HepG2 (cell line): ENCODE data around the gene MYO18A. TPM values are rescaled to one million over a fixed set of nuclear protein-coding genes. Genes with fewer than 3 reads are reported as not detected.

Experiments used
- ATAC-seq: fragments of 200-7000 bp; cut with Tn5 transposase; 3 replicates; pipeline ENCODE4 v1.9.1; 2020; ENCODE audit warnings: mild to moderate bottlenecking, moderate library complexity
- BruUV-seq: library from RNA; stranded (reverse); fragments of 400-500 nt; replicated peaks from 2 replicates; lab custom pipeline; 2021; lab: Mats Ljungman, UMichigan
- CTCF ChIA-PET: fragments of 300-600 bp; formaldehyde crosslinking; extraction: SDS; loops from one replicate; lab custom pipeline; 2021; ENCODE audit warnings: low total read pairs, inconsistent platforms, low intra/inter-chr PET ratio; lab: Yijun Ruan, JAX
- POLR2A ChIA-PET: fragments of 350-600 bp; sonication (Branson Sonifier 250); formaldehyde crosslinking; loops from one replicate; lab custom pipeline; 2020; ENCODE audit warnings: antibody characterized with exemption, inconsistent platforms; lab: Yijun Ruan, JAX
- DNase-seq: peaks from one replicate; pipeline ENCODE4 v3.0.0-alpha.2; 2015; ENCODE audit warnings: low spot score
- FAIRE-seq: peaks from 3 replicates; lab custom pipeline; 2011; peaks lifted over from hg19 to GRCh38; lab: Jason Lieb, UNC
- H2AFZ ChIP-seq: one replicate; pipeline ENCODE4 v1.6.1; 2011; ENCODE audit warnings: low read length, inconsistent platforms
- H3K27ac ChIP-seq: fragments of 300-600 bp; 3 replicates; pipeline ENCODE4 v1.8.0; 2011; ENCODE audit warnings: mixed run types, mild to moderate bottlenecking, mixed read lengths, low read length, inconsistent platforms; ENCODE audit not compliant: insufficient read depth; ENCODE audit errors: extremely low read length
- H3K27me3 ChIP-seq, 2 experiments: fragments of 200-600 bp in 1 of 2; 2 replicates in 1 of 2; 3 replicates in 1 of 2; pipeline versions ENCODE4 v1.6.0 to v1.8.0; 2011; ENCODE audit warnings: low read length in 2 of 2, mild to moderate bottlenecking in 2 of 2, moderate library complexity in 2 of 2, inconsistent platforms in 1 of 2; ENCODE audit not compliant: insufficient read depth in 2 of 2, control insufficient read depth in 1 of 2
- H3K36me3 ChIP-seq, 2 experiments: fragments of 200-600 bp in 1 of 2; replicated peaks in 1 of 2; 2 replicates in 1 of 2; 3 replicates in 1 of 2; pipeline versions ENCODE4 v1.5.1 to v1.8.0; 2011; ENCODE audit warnings: low read length in 2 of 2, inconsistent platforms in 1 of 2; ENCODE audit not compliant: insufficient read depth in 2 of 2, control insufficient read depth in 1 of 2
- H3K4me1 ChIP-seq: 2 replicates; pipeline ENCODE4 v1.5.1; 2012; ENCODE audit warnings: low read length, inconsistent platforms; ENCODE audit not compliant: insufficient read depth
- H3K4me2 ChIP-seq: 2 replicates; pipeline ENCODE4 v1.6.0; 2011; ENCODE audit warnings: low read depth, low read length, inconsistent platforms
- H3K4me3 ChIP-seq, 3 experiments: fragments of 200-600 bp in 1 of 3; sonication (generic), shearing (Covaris generic) in 1 of 3; replicated peaks in 1 of 3; 2 replicates each; pipeline ENCODE4 v1.5.1; 2011 to 2016; ENCODE audit warnings: low read length in 3 of 3, inconsistent platforms in 2 of 3, low read depth in 2 of 3, mild to moderate bottlenecking in 2 of 3, control low read depth in 1 of 3, mixed read lengths in 1 of 3; ENCODE audit not compliant: insufficient read depth in 1 of 3
- H3K79me2 ChIP-seq: one replicate; pipeline ENCODE4 v1.6.1; 2011; ENCODE audit warnings: low read length, inconsistent platforms; ENCODE audit not compliant: insufficient read depth
- H3K9ac ChIP-seq: 2 replicates; pipeline ENCODE4 v1.6.0; 2011; ENCODE audit warnings: mild to moderate bottlenecking, low read depth, low read length, inconsistent platforms; ENCODE audit not compliant: insufficient read depth
- H3K9me3 ChIP-seq: 2 replicates; pipeline ENCODE4 v1.5.1; 2012; ENCODE audit warnings: mild to moderate bottlenecking, low read length
- H4K20me1 ChIP-seq: 2 replicates; pipeline ENCODE4 v1.6.0; 2011; ENCODE audit warnings: inconsistent platforms, mild to moderate bottlenecking, low read length, moderate library complexity; ENCODE audit not compliant: insufficient read depth
- ATF7 ChIP-seq, 2 experiments: fragments of 450-650 bp in 1 of 2; sonication (generic) in 1 of 2; formaldehyde crosslinking in 1 of 2; IDR thresholded peaks; 2 replicates each; pipeline versions ENCODE4 v1.4.0 to v1.6.1; 2016 to 2020; ENCODE audit warnings: antibody characterized with exemption in 1 of 2, mild to moderate bottlenecking in 1 of 2, missing genetic modification reagents in 1 of 2
- CREB1 ChIP-seq, 2 experiments: fragments of 450-650 bp in 1 of 2; IDR thresholded peaks; 2 replicates each; pipeline ENCODE4 v1.6.1; 2016 to 2017; ENCODE audit warnings: control low read depth in 1 of 2, mild to moderate bottlenecking in 1 of 2, missing compliant biosample characterization in 1 of 2, missing genetic modification characterization in 1 of 2
- GATAD2A ChIP-seq: IDR thresholded peaks from 2 replicates; pipeline ENCODE4 v1.6.1; 2016
- HOXA9 ChIP-seq: sonication (generic); formaldehyde crosslinking; IDR thresholded peaks from 2 replicates; pipeline ENCODE4 v1.8.1; 2022; ENCODE audit warnings: missing genetic modification reagents, mild to moderate bottlenecking, moderate library complexity, borderline replicate concordance
- KLF13 ChIP-seq: sonication (generic); formaldehyde crosslinking; IDR thresholded peaks from 2 replicates; pipeline ENCODE4 v1.4.0; 2020; ENCODE audit warnings: mild to moderate bottlenecking, missing genetic modification reagents
- LRRFIP1 ChIP-seq: sonication (generic); formaldehyde crosslinking; conservative IDR thresholded peaks from 2 replicates; pipeline ENCODE4 v1.4.0; 2020; ENCODE audit warnings: missing genetic modification reagents
- MIER2 ChIP-seq: IDR thresholded peaks from 2 replicates; pipeline ENCODE4 v1.6.1; 2016; ENCODE audit warnings: missing biosample characterization, missing genetic modification reagents
- NAIF1 ChIP-seq: sonication (generic); formaldehyde crosslinking; IDR thresholded peaks from 2 replicates; pipeline ENCODE4 v1.5.0; 2020; ENCODE audit warnings: mild to moderate bottlenecking, missing genetic modification reagents, borderline replicate concordance
- NFAT5 ChIP-seq: sonication (generic); formaldehyde crosslinking; IDR thresholded peaks from 2 replicates; pipeline ENCODE4 v1.4.0; 2020; ENCODE audit warnings: missing genetic modification reagents
- RAD21 ChIP-seq: fragments of 450-650 bp; formaldehyde crosslinking; IDR thresholded peaks from 2 replicates; pipeline ENCODE4 v1.5.0; 2020; ENCODE audit warnings: mild to moderate bottlenecking
- SP1 ChIP-seq, 2 experiments: fragments of 450-650 bp in 1 of 2; sonication (generic) in 1 of 2; formaldehyde crosslinking in 1 of 2; IDR thresholded peaks; 2 replicates each; pipeline versions ENCODE4 v1.4.0 to v1.6.1; 2016 to 2020; ENCODE audit warnings: missing genetic modification reagents in 1 of 2
- TBP ChIP-seq: sonication (generic); formaldehyde crosslinking; IDR thresholded peaks from 2 replicates; pipeline ENCODE4 v1.5.0; 2020; ENCODE audit warnings: missing genetic modification reagents
- TCF7 ChIP-seq: sonication (generic); IDR thresholded peaks from 2 replicates; pipeline ENCODE4 v1.6.1; 2016; ENCODE audit warnings: antibody characterized with exemption, low read depth
- ZBTB7B ChIP-seq: sonication (generic); formaldehyde crosslinking; IDR thresholded peaks from 2 replicates; pipeline ENCODE4 v1.4.0; 2020; ENCODE audit warnings: missing genetic modification reagents
- ZMYM2 ChIP-seq: sonication (generic); formaldehyde crosslinking; IDR thresholded peaks from 2 replicates; pipeline ENCODE4 v1.8.0; 2022; ENCODE audit warnings: mild to moderate bottlenecking, missing genetic modification reagents
- ZNF562 ChIP-seq: sonication (generic); formaldehyde crosslinking; IDR thresholded peaks from 2 replicates; pipeline ENCODE4 v1.8.0; 2022; ENCODE audit warnings: missing genetic modification reagents, borderline replicate concordance
- ZNF605 ChIP-seq: sonication (generic); formaldehyde crosslinking; IDR thresholded peaks from 2 replicates; pipeline ENCODE4 v1.8.0; 2022; ENCODE audit warnings: mild to moderate bottlenecking, missing genetic modification reagents
- WGBS: methylation state at CpG from one replicate; pipeline ENCODE4 v1.1.6; 2017; ENCODE audit warnings: low lambda C conversion rate; 5-methylcytosine and 5-hydroxymethylcytosine counted together
- in situ Hi-C: cut with HindIII; loops from 2 replicates; pipeline ENCODE4 v1.10.0; 2017; ENCODE audit warnings: low pct_unique_long_range_greater_than_20kb; ENCODE audit not compliant: extremely low pct_ligation_motif_present
- intact Hi-C: fragments of 100-400 bp; cut with micrococcal nuclease; formaldehyde crosslinking; loops from one replicate; pipeline ENCODE4 v1.10.0; 2022; ENCODE audit not compliant: unreplicated experiment
- polyA plus RNA-seq, 8 experiments: library from polyadenylated mRNA; depleted of rRNA in 3 of 8; stranded (reverse) in 7 of 8; unstranded in 1 of 8; fragments of >200 nt; fragmentation: Illumina TruSeq in 4 of 8; extraction: Trizol in 4 of 8; gene quantifications; 2 replicates each; pipeline versions ENCODE4 v1.2.1 to v1.2.3, GENCODE V29; 2011 to 2016; ENCODE audit warnings: low read depth in 4 of 8, missing spikeins in 1 of 8, mixed read lengths in 1 of 8; ENCODE audit not compliant: insufficient read depth in 1 of 8
- total RNA-seq, 5 experiments: library from RNA; depleted of rRNA; stranded (reverse); fragments of >200 nt; fragmentation: Illumina TruSeq; extraction: Trizol; gene quantifications; 2 replicates each; pipeline ENCODE4 v1.2.3, GENCODE V29; 2016; ENCODE audit warnings: low read depth in 1 of 5

Gene MYO18A
- total and polyA plus RNA-seq, 2 of the 13 experiments (the other 11 are each of a cell fraction or from before 2014, with no cell fraction given) = 16.8 to 24.8 TPM

- H2AFZ ChIP-seq = no peak overlapping the region
- no peaks in the 10 kb centered on the region for H3K79me2 ChIP-seq
- in situ Hi-C loops = no loop called here
- FAIRE-seq = no peak
- no peak overlapping the region for H3K4me3 ChIP-seq
- no peak for ATAC-seq
- BruUV-seq = no TSS peak
- WGBS = 96% methylated on average over 12 of the region's 16 CpGs
- CTCF ChIA-PET = no interaction called here
- TF ChIP-seq ZBTB7B (CRISPR knock-in tag) (no peak), KLF13 (CRISPR knock-in tag) (no peak), TCF7 (no peak), MIER2 (CRISPR knock-in tag) (no peak), ZMYM2 (CRISPR knock-in tag) (no peak), SP1 (IDR thresholded peaks at IDR 0.05) (no peak), SP1 (CRISPR knock-in tag; IDR thresholded peaks at IDR 0.05) (no peak), NAIF1 (CRISPR knock-in tag) (no peak), ZNF562 (no peak), RAD21 (CRISPR knock-in tag) (no peak), ZNF605 (no peak), LRRFIP1 (CRISPR knock-in tag) (no peak), NFAT5 (no peak), ATF7 (IDR thresholded peaks at IDR 0.05) (peak; percentile 26; the same call in 1 of the 2 replicates), ATF7 (CRISPR knock-in tag; IDR thresholded peaks at IDR 0.05) (no peak), GATAD2A (CRISPR knock-in tag) (no peak), TBP (CRISPR knock-in tag) (no peak), HOXA9 (CRISPR knock-in tag) (no peak), CREB1 (IDR thresholded peaks at IDR 0.05) (peak; percentile 64), CREB1 (CRISPR knock-in tag; IDR thresholded peaks at IDR 0.05) (no peak)
- TF ChIP-seq, all 625 proteins: peak for 2
- POLR2A ChIA-PET = no interaction called here
- peaks cover 10 to 36% of the 10 kb centered on the region in 2 experiments for H3K36me3 ChIP-seq
- H3K9me3 ChIP-seq = no peaks in the 10 kb centered on the region
- H4K20me1 ChIP-seq = peaks cover 5% of the 10 kb centered on the region; the same call in 1 of the 2 replicates
- H3K4me1 ChIP-seq = peaks cover 24% of the 10 kb centered on the region
- no peak overlapping the region for H3K4me2 ChIP-seq
- H3K27me3 ChIP-seq = no peaks in the 10 kb centered on the region
- intact Hi-C loops = loop anchor here (5.0 to 10.0 kb wide), 2 partner anchors 37 to 115 kb away; partner anchors contain the start of gene PIPOX
- H3K9ac ChIP-seq = no peak overlapping the region
- H3K27ac ChIP-seq = no peak overlapping the region
- no peak for DNase-seq
Observed at GRCh38 chr17:29079433-29079832, 100.8 kb downstream of the MYO18A start.
